ENCODE results near the gene DNAH9.

The DNAH9 gene

DNA sequence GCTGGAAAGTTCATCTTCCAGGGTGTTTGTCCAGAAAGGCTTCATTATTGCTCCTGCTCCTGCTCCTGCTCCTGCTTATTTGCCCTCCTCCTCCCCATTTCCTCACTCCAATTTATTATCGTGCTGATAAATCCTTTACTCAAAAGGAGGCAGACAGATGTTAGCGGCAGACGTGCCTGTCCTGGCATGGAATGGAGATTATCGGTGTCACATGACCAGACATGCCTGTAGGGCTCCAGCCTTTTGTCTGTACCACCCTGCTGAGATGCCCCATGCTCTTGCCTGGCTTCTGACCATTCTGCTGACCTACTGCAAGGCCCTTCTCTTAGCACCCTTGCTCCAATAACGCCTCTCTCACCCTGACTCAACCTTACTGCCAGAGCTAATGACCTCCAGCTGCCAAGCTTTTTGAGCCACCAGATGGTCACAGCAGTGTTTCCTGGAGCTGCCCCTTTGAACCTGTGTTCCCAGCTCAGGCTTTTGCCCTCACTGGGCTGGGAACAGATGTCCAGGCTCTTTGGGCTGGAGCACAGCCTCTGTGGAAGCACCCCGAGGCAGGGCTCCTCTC is 12.8 kb downstream of the DNAH9 start:
- no peak for DNase-seq (ENCODE audit: low read depth, low spot score)

DNA sequence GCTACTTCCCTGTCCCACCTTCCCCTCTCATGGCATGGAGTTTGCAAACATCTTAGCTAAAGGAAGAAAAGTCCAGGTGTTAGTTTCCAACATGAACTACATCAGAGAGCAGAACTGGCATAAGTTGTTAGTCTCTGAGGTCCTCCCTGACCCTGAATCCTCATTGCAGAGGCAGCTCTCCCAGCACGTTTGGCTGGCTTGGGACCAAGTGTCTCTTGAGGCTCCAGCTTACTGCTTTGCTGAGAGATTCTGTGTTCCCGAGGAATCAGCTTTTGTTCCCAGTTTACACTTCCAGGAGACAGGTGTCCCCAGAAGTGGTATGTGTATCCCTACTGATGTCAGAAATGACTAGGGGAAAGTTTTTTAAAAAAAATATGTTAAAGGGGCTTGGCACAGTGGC is 14.7 kb downstream of the DNAH9 start:
- DNase-seq (ENCODE audit: low read depth, low spot score), result no peak

DNA sequence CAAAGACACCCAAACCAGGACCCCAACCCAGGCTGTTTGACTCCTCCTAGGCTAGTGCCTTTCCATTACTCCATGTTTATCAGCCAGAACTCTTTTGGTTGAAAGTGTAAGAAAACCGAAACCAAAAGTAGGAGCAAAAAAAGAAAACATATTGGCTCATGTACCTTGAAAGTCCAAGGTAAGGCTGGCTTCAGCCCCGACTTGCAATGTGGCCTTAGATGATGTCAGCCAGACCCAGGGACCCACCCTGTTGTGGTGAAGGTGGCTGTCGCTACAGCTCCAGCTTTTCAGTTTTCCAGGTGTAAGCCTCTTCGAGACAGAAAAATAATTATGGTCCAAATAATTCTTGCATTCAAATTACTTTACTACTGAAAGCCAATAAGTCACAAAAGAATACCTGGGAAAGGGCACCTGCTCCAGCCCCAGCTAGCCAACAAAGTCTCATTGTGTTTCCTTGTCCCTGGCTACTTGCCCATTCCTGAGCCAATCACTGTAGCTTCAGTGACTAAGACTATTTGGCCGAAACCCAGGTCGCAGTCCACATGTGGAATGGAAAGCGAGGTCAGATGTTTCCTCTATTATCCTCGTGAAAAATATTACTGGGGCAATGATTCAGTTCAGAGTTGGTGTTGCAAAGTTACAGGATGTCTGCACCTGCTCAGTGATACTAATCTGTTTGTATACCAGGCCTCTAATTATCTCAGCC is 20.7 kb downstream of the DNAH9 start:
- DNase-seq (ENCODE audit: low read depth, low spot score), result no peak

DNA sequence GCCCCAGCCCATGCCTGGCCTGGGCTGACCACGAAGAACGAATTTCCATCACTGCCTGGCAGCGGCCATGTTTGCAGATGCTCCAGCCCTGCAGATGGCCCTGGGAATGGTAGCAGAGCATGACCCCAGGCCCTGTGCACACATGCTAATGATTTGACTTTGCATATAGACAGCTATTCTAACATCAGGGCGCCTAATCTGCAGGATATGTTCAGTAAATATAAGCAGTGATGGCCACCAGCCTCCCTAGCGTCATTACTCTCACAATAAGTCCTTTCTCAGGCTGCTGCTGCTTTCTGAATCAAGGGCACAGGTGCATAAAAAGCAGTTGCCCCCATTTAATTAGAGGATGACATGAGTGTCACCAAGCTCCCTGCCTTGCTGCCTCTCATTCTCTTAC is 24.2 kb downstream of the DNAH9 start:
- no peak for DNase-seq (ENCODE audit: low read depth, low spot score)

DNA sequence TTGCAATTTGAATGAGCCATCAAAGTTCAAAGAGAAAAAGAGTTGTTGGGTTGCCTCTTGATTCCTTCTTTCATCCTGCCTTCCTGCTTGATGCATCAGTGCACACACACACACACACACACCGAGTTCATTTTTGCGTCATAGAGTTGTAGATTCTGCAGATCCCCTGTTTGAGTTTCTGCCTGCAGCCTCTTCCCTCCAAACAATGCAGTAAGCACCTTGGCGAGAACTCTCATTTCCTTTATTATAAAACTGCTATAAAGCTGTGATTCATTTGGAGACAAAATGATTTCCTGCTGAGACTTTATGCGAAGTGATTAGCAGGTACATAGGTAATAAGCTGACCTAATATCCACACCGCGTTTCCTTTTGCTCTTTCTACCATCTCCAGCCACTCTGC is 26.7 kb downstream of the DNAH9 start:
- DNase-seq (ENCODE audit: low read depth, low spot score), result no peak

DNA sequence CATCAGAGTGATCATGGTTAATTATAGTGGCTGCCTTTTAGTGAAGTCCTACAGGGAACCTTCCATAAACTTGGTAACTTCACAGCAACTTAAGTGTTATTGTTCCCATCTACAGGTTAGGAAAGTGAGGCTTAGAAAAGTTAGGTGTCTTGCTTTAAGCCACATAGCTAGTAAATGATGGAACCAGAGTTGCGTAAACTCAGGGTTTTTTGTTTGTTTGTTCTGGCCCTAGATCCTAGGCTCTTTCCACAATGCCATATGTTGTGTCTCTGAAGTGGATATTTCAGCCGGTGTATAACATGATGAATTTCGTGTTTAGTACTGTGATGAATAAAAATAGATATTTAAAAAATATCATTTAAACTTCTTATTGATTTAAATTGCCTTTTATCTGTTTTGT is 27.6 kb downstream of the DNAH9 start:
- no peak for DNase-seq (ENCODE audit: low read depth, low spot score)

DNA sequence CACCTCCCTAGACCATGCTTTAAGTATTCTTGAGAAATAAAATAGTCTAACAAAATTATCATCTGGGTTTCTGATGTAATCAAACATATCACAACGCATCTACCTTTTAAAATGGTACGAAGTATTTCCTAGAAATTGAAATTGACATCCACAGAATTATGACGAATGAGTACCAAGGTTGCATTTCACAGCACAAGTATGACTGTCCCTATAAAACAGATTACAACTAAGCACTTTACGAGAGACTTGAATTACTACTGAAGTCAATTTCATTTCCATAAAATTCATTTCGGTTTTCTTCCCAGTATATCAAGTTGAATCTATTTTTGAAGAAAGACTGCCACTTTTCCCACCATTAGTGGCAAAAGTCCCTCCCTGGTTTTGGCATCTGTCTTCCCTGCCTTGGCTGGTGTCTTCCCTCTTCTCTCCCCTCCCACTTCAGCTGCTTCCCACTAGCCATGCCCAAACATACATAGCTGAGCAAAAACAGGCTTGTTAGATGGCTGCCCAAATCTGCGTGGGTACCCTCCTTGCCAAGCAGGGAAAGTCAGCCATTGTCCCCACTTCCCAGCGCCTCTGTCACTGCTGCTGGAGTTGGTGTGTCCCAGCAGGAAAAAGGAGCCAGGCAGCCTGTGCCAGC is 29.2 kb downstream of the DNAH9 start:
- no peak for DNase-seq (ENCODE audit: low read depth, low spot score)

DNA sequence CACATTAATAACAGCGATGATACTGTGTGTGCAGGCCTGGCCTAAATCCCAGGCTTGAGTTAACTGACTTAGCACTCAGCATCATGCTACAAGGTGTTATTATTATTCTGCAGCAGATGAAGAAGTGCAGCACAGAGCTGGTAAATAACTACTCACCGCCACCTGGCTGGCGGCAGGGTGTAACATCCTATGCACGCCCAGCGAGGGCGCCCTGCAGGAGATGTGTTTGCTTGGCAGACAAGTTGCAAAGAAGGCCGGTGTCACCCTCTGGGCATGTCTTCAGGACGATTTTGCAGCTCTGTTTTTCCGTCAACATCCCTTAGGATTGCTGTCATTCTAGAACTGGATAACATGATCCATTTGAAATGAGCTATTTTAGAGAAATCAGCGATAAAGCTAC is 30.1 kb downstream of the DNAH9 start:
- no peak for DNase-seq (ENCODE audit: low read depth, low spot score)

DNA sequence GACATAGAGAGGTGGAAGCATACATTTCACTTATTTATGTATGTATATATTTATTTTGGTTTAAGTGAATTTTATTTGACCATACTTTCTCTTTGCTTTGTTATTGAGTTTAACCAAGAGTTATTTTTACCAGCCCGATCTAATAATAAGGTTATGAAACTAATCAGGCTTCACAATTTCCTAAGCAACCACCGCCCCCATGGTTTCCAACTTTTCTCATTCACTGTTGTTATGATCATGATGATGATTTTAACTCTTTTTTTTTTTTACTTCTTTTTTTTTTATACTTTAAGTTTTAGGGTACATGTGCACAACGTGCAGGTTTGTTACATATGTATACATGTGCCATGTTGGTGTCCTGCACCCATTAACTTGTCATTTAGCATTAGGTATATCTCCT is 30.6 kb downstream of the DNAH9 start:
- no peak for DNase-seq (ENCODE audit: low read depth, low spot score)

DNA sequence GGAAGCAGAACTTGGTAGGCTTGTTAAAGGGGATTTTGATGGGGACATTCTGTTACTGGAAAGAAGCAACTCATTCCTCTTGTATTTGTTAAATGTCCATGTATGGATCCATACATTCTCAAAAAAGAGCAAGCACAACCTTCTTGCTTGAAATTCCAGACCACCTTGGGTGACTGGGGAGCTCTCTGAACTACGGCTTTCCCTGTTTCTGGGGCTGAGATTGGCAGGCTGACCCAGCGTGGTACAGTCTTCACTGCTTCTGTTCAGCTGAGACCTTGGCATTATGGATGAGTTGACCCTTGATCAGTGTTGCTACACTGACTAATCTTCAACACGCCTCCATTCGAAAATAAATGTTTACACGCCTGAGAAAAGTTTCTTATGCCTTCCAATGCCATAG is 38.5 kb downstream of the DNAH9 start:
- no peak for DNase-seq (ENCODE audit: low read depth, low spot score)

DNA sequence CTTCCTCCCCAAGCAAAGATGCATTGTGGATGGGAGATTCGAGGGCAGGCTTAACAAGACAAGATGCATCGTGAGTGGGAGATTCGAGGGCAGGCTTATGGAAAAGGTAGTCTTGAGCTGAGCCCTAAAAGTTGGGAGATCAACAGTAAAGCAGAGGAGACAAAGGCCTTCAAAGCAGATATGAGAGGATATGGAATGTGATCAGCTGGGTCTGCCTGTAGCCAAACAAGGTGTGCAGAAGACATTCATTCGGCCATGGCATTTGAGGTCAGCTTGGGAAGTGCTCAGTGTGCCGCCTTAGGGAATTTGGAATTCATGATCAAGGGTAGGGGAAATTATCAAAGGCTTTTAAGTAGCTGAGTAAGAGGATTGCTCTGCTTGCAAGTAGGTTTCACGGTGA is 39.5 kb downstream of the DNAH9 start:
- no peak for DNase-seq (ENCODE audit: low read depth, low spot score)

DNA sequence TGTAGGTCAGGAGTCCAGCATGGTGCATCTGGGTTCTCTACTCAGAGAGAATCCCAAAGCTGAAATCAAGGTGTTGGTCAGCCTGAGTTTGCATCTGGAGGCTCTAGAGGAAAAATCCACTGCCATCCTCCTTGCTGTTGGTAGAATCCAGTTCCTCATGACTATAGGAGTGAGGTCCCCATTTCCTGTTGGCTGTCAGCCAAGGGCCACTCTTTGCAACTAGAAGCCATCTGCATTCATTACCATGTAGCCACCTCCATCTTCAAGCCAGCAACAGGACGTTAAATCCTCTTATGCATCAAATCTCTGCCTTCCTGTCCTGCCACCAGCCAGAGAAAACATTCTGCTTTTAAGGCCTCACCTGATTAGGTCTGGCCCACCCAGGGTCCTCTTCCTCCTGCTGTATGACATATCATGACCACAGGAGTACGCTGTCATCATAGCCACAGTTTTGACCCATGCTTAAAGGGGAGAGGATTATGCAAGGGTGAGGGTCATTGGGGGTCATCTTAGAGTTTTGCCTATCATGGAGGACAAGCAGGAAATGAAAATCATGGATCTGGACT is 40.5 kb downstream of the DNAH9 start:
- DNase-seq (ENCODE audit: low read depth, low spot score), result no peak

DNA sequence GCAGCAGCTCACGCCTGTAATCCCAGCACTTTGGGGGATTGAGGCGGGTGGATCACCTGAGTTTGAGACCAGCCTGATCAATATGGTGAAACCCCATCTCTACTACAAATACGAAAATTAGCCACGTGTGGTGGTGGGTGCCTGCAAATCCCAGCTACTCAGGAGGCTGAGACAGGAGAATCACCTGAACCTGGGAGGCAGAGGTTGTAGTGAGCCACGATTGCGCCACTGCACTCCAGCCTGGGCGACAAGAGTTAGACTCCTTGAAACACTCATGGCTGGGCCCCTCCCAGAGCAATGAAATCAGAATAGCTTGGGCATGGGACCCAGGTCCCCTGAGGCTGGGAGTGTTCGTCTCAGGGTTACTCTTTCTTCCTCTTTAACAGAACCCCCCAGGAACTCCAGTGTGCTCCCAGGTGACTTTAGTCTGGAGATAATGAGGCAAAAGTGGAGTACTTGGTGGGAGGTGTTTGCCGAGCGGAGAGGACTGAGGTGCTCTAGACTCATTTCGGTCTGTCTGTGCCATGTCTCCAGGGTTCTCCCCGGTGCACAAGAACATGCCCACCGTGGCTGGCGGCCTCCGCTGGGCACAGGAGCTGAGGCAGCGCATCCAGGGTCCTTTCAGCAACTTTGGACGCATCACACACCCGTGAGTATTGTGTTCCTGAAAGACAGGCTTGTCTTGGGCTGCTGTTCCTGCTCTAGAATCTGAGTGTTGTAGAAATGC is 41.6 kb downstream of the DNAH9 start:
- DNase-seq (ENCODE audit: low read depth, low spot score), result no peak

DNA sequence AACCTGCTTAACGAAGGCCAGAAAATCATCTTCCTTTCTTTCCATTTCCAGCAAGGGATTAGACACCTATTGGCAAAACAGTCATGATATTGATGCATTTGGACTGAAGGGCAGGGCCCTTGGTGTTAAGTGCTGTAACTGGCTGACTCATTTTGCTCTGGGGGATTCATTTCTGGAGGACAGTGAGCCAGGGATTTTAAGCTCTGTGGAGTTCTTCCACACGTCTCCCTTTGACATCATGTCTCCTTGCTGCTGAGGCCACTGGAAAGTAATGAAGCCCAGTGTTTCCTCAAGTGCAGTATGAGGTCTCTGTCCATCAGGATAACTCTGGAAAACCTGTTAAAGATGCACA is 42.2 kb downstream of the DNAH9 start:
- DNase-seq (ENCODE audit: low read depth, low spot score), result no peak

DNA sequence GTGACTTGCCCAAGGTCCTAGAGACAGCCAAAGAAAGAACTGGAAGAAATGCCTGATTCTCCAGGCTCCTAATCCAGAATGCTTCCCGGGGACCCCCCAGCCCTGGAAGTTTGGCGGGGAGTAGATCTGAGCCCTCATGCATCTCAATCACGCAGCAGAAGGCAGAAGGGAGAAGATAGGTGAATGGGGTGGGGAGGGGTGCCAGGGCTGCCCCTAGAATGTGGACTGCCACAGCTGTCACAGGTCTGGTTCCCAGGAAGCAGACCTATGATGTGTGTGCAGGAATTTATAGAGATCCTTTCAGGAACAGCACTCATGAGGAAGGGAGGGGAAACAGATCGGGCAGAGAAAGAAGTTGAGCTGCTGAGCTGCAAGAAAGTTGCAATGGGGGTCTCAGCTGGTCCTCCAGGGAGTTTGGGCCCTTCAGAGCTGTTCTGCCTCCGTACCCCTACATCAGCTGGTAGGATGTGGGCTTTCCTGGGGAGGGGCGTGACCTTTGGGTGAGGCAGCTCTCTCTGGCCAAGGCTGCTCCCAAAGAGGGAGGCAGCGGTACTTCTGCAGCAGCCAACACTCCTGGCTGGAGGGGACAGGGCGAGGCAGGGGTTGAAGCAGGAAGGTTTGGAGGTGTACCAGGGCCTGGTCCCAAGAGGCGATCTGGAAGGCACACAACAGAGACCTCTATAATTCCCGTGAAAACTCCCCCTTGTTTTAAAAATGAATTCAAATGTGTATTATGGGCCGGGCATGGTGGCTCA is 43.4 kb downstream of the DNAH9 start:
- DNase-seq (ENCODE audit: low read depth, low spot score), result no peak

DNA sequence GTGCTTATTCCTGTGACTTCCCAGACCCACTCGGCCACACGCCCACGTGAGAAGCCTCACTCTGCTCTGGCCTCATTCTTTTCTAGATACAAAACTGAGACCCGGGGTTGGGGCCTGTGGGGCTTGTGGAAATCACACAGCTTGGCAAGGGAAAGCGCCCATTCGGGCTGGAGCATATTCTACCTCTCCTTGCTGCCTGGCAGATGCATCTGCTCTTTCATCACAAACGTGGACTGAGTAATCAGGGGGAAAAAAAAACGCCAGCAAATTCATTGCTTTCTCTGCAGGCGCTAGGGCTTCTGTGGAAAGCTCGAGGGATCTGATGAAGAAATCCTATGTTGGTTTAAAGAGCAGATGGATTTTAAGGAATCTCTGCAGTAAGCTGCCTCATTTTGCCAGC is 44.4 kb downstream of the DNAH9 start:
- no peak for DNase-seq (ENCODE audit: low read depth, low spot score)

DNA sequence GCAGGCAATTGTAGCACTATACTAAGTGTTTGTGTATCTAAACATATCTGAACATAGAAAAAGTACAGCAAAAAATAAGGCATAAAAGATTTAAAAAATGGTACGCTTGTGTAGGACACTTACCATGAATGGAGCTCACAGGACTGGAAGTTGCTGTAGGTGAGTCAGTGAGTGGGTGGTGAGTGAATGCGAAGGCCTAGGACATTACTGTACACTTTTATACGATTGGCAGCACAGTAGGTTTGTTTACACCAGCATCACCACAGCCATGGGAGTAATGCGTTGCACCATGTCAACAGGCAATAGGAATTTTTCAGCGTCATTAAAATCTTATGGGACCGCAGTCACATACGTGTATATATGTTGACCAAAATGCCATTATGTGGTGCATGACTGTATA is 45.6 kb downstream of the DNAH9 start:
- DNase-seq (ENCODE audit: low read depth, low spot score), result no peak

DNA sequence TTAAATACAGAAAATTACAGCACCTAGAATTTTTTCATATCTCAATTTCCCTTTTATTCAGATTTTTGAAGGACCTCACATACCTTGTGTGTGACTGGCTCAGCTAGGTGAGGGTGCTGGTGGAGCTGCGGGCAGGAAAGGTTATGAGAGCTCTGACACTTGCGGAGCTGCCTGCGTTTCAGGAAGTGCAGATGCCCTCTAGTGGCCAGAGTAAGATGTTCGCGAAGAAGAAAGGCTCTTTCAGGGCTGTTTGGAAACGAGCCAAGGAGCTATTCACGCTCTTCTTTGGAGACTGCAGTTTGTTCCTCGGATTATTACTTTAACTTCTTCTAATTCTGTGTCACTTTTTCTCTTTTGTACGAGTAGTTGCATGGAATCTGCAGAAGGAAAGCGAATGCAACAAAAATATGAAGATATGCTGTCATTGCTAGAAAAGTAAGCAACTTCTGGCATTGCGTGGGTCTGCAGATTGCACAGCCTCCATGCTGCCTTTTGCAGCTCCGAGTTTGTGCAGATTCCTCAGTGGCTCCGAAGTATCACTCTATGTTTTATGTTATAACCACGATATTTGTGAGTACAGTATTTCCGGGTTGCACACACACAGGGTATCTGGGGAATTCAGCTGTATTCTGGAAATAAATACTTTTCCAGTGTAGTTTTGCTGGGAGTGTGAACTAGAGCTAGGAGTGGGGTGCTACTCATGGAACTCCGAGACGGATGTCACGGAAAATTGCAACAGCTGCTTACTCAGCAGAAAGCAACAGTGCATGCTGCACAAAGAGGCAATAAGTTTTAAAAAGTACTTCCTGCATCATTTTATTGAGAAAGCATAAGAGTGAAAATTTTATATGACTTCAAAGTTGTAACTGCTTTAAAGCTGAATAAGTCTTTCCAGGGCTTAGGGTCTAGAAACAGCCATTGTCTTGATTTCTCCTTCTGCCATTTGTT is 46.3 kb downstream of the DNAH9 start:
- peak; percentile 9 for DNase-seq (ENCODE audit: low read depth, low spot score)

DNA sequence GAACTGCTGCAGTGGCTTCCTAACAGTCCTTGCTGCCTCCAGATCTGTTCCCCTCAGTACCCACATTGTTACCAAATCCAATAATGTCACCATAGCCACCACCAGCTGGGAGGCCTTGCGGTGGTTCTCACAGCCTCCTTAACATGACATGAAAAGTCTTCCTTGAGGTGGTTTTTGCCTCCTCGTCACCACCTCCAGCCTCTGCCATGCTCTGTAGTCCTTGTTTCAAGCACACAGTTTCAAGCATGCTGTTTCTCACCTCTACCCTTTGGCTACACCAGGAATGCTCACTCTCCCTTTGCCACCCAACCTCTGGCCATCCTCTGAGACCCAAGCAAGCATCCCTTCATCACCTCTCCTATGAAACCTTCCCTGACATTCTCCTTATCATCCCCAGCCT is 47.2 kb downstream of the DNAH9 start:
- no peak for DNase-seq (ENCODE audit: low read depth, low spot score)

DNA sequence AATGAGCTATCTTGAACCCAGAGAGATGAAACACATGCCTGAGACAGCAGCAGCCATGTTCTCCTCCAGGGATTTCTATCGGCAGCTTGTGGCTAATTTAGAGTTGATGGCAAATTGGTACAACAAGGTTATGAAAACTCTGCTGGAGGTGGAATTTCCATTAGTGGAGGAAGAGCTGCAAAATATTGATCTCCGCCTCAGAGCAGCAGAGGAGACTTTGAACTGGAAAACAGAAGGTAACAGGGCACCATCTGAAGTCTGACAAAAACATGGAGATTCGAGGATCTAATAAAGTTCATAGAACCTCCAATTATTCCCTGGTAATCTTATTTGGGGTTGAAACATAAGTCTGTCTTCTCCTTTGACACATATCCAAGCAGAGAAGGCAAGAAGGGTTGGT is 52.8 kb downstream of the DNAH9 start:
- no peak for DNase-seq (ENCODE audit: low read depth, low spot score)

DNA sequence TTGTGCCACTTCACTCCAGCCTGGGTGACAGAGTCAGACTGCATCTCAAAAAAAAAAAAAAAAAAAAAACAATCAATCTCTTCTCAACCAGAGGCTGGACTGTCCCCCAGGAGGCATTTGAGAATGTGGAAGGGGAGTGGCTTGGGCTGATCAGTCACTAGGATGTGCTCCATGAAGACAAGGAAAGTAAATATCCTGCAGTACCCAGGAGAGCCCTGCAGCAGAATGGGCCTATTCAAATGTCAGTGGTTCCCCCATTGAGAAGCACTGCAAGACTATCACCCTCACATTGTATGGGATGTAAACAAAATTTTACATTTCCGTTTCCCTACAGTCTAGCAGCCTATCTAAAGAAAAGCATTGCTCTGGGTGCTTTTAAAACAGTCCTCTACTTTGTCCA is 70.3 kb downstream of the DNAH9 start:
- no peak for DNase-seq (ENCODE audit: low read depth, low spot score)

All from smooth muscle cell of the brain vasculature (primary cell).